T1000 (cell line): ENCODE data around the gene WDR41.
"Not testable (repeated sequence)": the region's sequence is repeated elsewhere in the genome, so short reads cannot be mapped to it uniquely, and the experiment has no call there.

Source experiments
- DNase-seq: peaks from one replicate; lab custom pipeline; 2025; ENCODE audit warnings: mixed read lengths; lab: John Stamatoyannopoulos, UW

The WDR41 gene

DNA sequence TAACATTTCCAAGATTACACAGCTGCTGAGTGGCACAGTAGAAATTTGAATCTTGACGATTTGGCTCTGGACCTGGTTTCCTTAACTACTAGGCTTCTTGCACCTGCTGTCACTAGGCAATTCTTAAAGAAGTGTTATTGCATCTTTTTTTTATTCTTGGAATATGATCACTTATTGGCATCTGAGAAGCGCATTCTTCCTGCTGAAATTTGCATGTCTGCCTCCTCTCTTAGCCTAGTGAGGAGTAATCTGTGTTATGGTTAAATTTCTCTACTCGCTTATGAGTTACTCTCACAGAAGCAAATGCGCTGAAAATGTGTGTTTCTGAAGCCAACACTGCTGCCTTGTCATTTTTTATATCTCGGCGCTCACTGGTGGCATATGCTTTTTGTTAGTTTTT lies 89.3 kb downstream of the WDR41 start:
- no peak for DNase-seq

- DNase-seq: no peak
Measured at GRCh38 chr5:77400645-77401044, 91.5 kb downstream of the WDR41 start.

GRCh38 chr5:77398896-77399295 lies 93.2 kb downstream of the WDR41 start:
- no peak for DNase-seq

DNA sequence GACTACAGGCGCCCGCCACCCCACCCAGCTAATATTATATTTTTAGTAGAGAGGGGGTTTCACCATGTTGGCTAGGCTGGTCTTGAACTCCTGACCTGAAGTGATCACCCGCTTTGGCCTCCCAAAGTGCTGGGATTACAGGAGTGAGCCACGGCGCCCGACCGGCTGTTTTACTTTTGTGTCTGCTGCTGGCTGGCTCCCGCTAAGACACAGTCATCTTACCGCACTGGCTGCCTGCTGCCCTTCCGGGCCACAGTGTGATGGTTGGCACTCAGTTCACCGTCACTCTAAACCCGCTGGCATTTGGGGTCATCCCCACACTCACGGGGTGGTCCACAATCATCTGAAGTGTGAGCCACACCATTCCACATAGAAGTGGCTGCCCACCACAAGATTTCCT lies 93.7 kb downstream of the WDR41 start:
- DNase-seq: no peak

- no peak for DNase-seq
Measured at GRCh38 chr5:77397686-77398292, 94.3 kb downstream of the WDR41 start.

GRCh38 chr5:77396017-77396416 lies 96.1 kb downstream of the WDR41 start:
- DNase-seq: no peak

DNA sequence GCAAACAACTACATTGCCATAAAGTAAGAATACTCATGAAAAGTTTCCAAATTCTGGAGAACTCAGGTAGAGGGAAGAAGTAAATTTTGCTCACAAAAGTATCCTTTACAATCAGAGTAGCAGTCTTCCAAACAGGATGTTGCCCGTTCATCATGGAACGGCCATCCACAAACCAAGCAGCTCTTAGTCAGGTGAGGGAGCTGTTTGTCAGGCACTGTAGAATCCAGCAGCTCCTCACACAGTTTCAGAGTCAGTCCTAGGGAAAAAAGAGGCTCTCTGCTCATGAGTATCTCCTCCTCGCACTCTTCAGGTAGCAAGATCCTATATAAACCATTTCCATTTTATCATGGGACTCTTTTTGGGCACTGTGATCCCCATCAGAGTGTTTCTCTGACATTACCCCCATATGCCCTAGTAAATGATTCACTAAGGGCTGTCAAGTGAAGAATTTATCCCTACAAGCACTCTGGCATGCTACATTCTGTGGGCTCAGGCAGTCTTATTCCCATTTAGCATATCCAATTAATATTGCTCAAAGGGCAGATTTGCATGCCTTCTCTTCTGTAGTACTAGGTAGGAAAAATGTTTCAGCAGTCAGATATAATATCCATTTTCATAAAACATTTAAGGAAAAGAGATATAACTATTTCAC lies 97.9 kb downstream of the WDR41 start:
- DNase-seq: no peak

DNA sequence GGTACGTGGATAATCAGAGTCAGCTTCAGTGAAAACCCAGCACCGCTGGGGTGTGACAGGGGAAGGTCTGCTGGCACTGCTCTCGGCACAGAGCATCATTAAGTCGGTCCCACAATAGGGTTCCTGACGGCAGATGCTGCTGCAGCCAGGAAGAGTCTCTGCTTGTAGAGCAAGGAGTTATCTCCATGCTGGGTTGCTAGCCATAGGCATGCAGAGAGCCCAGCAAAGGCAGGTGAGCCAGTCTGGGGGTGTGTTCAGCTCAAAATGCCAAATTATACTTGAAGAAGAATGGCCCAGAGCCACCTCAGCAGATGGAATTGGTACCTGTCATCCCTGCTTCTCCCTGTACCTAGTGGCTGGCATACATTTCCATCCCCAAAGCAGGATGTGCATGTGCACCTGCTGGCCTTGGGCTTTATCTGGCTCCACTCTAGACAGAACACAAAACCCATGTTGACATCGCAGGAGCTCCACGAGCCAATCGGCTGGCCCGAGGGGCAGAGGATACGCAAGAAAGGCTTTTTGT lies 100.8 kb downstream of the WDR41 start:
- DNase-seq: no peak

GRCh38 chr5:77390795-77391194 lies 101.3 kb downstream of the WDR41 start:
- peak; percentile 56 for DNase-seq

DNA sequence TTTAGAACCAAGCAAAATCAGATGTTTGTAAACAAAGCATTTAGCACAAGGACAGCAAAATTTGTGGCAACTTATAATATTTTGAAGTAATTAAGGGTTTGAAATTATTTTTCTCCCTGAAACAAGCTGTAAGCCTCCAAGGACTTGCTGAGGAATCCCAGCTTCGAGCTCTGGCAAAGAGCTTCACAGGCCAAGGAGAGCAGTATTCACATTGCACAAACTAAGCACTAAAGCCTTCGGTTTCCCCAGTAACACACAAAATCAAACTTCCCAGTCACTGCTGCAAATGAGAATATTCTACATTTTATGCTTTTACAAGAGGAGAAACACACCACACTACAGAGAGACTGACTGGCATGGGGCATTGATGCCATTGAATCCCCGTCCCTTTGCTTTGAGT lies 101.9 kb downstream of the WDR41 start:
- no peak for DNase-seq

- DNase-seq: no peak
Measured at GRCh38 chr5:77389746-77390145, 102.4 kb downstream of the WDR41 start.

- not testable (repeated sequence) for DNase-seq
Measured at GRCh38 chr5:77386340-77386739, 105.8 kb downstream of the WDR41 start.

GRCh38 chr5:77383336-77383735 lies 108.8 kb downstream of the WDR41 start:
- not testable (repeated sequence) for DNase-seq
